T1000 (cell line): Measurements from ENCODE around the gene SSU72.
A peak's percentile ranks its signal among the peaks of the same experiment; 100 is the strongest.
"Not testable (repeated sequence)": the region's sequence is repeated elsewhere in the genome, so short reads cannot be mapped to it uniquely, and the experiment has no call there.

ENCODE experiments used
- DNase-seq: peaks from one replicate; lab custom pipeline; 2025; ENCODE audit warnings: mixed read lengths; lab: John Stamatoyannopoulos, UW

Gene SSU72

GRCh38 chr1:1504777-1505365 is 69.8 kb downstream of the SSU72 start:
- peak; percentile 69 for DNase-seq

GRCh38 chr1:1495461-1495975 is 79.1 kb downstream of the SSU72 start:
- not testable (repeated sequence) for DNase-seq

- DNase-seq = not testable (repeated sequence)
Observed at GRCh38 chr1:1494311-1494710, 80.4 kb downstream of the SSU72 start.
